ELF-1 (cell line): ENCODE results near the gene LTB4R.
A peak's percentile ranks its signal among the peaks of the same experiment; 100 is the strongest.

ENCODE experiments used
- DNase-seq: peaks from one replicate; pipeline ENCODE4 v3.0.0-alpha.2; 2016; ENCODE audit warnings: low read depth, low spot score

Gene LTB4R

DNA sequence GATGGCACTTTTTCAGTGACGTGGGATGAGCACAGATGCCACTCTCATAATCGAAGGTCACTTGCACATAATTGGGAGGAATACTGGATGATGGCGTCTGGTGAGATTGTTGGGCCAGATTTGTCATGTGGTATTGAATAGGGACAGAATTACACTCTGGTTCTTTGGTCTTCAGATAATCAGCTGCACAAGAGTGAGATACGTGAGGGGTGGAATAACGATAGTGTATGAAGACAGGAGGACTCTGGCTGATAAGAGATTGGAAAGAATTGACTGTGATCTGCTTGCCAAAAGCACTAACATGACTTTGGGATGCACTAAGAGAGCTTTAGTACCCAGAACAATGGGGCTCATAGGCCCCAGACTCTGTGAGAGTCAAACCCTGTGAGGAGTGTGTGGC, 32.9 kb upstream of the LTB4R start:
- no peak for DNase-seq

DNA sequence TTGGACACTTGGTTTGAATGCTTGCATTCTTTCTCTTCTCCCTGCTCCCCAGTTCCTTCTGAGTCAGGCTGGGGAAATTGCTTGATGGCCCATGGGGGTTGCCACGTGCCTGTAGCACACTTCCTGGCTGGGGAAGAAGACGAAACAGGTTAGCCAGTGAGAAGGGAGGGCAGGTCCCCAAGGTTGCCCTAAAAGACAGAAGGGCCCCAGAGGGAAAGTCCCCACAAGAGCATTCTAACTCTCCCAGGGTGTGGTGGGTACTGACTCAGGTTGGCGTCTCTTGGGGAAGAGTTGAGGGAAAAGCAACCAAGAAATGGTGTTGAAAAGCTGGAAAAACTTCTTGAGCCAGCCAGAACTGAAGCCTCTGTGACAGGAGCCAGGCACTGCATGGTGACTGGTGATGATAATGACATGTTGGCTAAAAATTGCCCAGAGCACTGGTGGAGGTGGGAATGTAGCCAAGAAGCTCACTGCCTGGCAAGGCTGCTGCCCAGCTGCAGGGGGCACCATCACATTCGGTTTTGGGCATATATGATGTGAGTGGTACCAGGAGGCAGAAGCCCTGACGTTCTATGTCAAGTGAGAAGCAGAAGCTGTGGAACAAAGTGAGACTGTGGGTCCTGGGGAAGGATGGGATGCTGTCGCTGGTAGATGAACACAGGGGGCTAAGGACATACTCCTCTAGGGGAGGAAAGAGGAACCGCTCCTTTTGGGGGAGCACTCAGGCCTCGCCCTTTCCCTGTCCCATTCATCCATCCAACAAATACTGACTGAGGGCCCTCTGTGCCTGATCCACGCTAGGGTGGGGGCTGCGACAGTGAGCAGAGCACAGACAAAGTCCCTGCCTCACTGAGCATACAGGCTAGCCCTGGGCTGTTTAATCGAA, 31.8 kb upstream of the LTB4R start:
- no peak for DNase-seq

DNA sequence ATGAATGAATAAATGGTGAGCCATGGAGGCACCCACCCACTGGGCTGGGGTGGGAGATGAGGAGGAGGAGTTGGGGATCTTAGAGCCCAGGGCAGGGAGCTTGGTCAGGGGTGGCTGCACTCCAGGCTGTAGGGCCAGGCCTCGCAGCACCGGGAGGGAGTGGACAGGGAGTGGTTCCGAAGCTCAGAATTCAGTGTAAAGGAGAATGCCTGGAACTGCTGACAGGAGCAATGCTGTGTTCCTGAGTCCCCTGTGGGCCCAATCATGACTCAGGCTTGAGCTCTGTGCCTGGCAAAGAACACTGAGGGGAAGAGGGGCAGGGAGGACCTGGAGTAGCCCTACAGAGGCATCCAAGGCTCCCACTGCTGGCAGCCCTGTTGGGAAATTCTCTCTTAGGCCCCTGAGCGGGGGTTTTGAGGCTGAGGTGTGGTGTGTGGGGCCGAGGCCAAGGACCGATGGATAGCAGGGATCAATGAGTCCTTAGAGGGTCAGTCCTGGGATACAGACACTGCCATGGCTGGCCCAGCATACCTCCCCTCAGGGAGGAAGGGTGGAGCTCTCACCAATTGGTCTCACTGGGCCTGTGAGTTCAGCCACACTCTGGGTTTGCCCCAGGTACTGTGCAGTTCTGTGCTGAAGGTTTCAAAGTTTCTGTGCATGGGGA, 30.4 kb upstream of the LTB4R start:
- no peak for DNase-seq

DNA sequence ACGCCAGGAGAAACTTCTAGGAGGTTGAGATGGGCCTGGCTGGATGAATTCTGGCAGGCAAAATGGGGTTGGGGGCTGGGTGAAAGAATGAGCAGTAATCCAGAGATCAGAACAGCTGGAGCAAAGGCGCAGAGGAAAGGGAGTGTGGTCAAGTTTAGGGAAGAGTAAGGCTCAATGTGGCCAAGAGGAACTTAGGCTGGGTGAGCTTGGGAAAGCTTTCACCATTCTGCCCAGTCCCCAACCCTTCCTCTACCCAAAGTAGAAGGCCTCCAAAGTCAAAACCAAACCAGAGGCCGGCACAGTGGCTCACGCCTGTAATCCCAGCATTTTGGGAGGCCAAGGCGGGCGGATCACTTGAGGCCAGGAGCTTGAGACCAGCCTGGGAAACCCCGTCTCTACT, 29.7 kb upstream of the LTB4R start:
- no peak for DNase-seq

DNA sequence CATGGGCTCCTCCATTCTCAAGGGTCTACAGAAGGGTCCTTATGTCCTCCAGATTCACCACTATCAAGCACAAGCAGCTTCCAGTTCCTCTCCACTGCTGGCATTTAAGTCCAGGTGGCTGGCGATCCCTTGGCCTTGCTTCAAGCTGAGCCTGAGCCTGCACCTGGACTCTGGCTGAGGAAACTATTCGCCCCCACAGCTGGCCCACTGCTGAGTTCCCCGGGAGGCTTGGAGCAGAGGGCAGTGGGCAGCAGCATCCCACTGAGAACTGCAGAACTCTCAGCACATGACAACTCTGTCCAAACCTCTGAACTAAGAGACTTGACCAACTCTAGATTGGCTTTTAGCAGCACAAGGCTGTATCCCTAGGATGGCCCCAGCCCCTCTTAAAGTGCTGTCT, 28.6 kb upstream of the LTB4R start:
- DNase-seq = no peak

DNA sequence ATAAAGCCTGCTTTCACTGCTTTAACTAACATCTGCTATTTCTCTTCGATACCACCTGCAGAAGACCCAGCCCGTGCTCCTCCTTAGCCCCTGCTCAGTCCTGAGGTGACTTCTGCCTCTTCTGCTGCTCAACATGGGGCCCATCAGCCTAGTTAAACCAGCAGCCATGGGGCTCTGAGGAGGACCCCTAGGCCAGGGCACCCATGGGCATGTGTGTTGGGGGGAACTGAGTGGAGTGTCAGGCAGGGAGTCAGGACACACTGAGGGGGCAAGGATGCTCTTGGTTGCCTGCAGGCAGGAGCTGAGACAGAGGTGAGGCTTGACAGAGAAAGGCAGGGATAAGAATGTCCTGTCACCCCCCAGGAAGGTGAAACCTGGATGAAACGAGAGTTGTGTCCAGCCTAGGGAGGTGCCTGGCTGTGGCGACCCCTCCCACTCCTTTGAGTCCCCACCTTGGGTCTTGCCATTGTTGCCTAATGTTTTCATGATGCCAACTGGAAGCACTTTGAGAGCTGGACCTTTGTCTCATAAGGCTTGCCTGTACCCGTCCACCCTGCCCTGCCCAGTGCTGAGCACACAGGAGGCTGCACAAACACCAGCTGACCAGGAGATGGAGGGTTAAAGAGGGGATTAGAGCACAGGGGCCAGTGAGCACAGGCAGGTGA, 27.4 kb upstream of the LTB4R start:
- no peak for DNase-seq

DNA sequence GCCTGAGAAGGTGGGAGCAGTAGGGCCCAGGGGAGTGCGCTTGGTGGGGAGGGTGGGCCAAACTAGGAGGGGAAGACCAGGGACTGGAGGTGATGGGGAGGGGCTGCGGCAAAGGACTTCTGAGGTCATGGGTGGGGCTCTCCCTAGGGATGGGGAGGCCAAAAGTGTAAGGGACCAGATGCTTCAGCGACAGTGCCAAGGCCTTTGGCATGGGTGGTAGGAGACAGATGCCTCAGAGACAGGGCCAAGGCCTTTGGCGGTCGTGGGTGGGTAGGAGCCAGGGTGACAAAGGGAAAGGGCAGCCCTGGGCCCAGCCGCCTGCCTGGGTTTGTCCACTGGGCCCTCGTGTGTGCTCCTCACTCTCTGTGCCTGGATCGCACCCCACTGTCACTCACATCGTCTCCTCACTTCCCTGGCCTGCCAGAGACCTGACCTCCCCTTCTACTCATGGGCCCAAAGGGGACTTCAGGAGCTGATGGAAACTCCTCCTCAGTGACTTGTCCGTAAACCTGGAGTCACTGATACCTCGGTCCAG, 26.7 kb upstream of the LTB4R start:
- DNase-seq = no peak

DNA sequence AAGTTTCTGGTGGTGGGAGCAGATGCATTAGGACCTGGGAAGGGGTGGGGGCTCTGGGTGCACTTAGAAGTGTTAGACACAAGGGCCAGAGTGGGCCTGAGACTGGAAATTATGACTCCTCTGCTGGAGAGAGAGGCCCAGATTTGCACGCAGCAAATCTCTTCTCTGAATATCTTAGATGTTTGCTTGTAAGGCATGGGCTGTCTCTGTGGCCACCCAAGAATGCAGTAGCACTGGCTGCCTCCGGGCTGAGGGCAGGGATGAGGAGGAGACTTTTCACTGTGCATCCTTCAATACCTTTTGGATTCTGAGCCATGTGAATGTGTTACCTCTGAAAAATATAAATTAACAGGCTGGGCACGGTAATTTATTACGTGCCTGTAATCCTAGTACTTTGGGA, 26.0 kb upstream of the LTB4R start:
- no peak for DNase-seq

DNA sequence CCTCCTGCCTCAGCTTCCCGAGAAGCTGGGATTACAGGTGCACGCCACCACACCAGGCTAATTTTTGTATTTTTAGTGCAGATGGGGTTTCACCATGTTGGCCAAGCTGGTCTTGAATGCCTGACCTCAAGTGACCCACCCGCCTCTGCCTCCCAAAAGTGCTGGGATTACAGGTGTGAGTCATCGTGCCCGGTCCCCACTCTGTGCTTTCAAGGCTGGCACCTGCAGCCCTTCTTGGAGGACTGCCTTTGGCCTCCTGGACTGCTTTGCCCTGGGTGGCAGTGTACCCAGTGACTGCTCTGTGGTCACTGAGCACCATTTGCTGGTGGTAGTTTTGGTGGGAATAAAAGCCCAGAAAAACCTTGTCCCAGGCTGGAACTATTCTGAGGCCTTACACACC, 24.3 kb upstream of the LTB4R start:
- no peak for DNase-seq

DNA sequence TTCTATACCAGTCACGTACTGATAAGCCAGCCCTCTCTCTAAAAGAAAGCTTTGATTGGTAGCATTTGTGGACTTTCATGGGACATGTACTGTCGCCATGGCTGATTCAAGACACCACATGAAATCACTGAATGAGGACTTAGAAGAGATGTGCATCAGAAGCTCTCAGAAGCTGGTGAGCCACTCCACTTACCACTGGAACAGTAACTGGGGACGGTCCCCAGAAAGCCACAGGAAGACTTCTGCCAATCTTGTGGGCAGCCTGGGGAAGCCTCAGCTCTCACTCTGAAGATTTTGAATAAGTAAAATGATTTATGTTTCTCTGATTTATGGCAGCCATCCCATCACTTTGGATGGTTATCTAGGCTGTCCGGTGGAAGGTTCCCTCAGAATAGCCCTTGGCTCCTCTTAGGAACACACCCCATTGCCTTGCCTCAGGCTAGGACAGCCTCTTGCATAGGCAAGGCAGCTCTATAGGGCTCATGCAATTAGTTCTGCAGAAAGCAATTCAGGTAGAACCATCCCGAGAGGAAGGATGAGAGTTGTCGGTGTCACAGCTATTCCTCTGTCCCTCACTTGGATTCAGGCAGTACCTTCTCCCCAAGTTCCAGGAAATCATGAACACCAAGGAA, 21.5 kb upstream of the LTB4R start:
- DNase-seq = no peak

DNA sequence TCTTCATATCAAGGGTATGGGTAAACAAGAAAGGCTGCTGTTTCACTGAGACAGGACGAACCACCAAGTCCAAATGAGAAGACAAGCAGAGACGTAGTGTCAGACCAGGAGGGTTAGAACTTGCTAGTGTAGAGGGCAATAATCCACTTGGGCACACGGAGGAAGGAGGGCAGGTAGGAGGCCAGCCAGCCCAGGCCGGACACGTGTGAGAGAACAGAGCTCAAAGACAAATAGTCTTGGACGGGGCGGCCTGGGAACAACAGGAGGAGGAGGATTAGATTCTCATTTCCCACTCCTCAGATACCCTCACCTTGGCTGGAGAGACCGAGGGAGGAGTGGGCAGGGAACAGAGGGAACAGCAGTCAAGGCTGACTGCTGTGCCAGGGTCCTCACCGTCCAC, 20.6 kb upstream of the LTB4R start:
- no peak for DNase-seq

DNA sequence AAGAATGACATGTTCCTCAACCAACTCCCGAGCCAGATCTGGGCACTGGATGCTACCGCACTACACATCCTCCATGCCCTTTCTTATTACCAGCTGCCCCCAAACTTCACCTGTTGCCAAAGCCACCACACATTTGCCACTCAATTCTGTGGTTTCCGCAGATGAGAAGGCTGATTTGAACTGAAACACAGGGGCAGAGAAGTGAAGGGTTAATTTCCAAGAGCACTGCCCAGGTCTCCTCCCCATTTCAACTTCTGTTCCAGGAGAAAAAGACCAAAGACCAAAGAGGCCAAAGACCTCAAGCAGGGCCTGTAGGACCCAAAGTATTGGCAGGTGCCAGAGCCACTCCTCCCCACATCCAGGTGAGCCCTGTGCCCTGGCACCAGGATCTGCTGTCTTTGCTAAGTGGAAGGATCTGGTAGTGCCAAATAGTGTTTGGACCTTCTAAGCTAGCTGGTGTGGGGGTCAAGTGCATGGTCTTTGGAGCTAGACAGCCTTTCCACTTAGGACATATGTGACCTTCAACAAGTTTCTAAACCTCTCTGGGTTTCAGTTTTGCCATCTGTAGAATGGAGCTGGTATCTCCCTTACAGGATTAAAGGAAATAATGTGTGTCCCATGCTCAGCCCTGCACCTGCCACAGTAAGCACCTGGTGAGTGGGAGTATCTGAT, 19.7 kb upstream of the LTB4R start:
- no peak for DNase-seq

DNA sequence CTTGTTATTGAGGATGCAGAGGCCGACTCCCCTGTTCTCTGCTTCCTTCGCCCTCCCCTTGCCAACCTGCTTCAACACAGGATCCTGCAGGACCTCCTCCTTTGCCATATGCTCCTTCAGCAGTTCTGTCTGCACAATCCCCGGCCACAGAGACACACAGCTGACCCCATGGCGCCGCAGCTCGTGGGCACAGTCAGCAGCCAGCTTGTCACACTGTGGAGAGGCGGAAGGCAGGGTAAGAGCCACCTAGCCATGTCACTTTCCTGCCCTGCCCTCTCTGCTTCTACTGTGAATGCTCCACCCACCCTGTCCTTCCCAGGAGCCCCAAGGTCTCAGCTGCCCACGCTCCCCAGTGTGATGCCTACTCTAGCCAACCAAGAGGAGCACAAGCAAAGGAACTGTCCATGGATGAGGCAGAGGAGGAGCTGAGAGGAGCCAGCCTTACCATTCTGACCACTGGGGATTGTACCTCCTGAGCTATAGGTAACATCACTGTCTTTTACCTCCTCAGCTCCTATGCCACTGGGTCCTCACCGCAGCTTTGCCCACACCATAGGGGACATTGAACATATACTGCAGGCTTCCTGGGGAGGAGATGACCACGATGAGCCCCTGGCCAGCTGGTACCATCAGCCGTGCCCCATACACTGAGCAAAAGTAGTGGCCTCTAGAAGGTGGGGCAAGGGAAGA, 19.0 kb upstream of the LTB4R start:
- DNase-seq = no peak

DNA sequence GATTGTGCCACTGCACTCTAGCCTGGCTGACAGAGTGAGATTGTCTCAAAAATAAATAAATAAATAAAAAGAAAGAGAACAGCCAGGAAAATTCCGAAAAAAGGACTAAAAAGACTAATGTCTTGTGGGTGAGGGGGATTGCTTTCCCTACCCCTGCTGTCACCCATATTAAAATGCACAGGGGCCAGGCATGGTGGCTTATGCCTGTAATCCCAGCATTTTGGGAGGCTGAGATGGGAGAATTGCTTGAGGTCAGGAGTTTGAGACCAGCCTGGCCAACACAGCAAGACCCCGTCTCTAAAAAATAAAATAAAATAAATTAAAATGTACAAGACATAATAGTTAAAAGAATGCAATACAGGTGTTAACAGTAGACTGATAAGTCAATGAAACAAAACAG, 17.8 kb upstream of the LTB4R start:
- DNase-seq = no peak

DNA sequence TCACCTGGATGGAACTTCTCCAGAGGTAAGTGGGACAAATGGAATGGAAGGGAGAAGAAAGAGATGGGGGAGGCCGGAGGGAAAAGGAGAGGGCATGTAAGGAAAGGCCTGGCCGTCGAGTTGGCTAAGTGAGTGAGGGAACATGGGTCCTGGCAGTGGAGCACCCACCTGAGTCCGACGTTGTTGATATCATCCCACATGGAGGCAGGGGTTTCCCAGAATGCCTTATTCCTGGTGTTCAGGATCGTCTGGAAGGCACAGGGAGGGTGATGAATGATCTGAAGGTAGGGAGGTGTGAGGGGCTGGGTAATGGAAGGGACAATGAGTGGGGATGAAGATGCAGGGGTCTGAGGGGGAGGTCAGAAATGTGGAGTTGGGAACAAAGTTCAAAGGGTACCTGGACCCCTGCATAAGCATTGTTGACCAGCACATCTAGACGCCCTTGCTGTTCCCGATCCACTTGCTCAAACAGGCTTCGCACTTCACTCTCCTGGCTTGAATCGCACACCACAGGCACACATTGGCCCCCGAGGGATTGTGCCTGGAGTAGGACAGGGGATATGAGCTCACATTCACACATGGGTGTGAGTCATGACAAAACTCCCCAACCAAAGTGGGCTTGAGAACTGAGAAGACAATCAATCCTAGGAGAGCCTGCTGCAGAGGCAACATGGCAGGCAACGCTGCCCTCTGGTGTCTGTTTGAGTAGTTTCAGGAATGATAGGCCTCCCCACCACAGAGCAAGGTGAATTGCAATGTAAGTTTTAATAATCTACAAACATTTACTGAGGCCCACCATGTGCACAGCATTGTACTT, 14.8 kb upstream of the LTB4R start:
- DNase-seq = peak; percentile 86

DNA sequence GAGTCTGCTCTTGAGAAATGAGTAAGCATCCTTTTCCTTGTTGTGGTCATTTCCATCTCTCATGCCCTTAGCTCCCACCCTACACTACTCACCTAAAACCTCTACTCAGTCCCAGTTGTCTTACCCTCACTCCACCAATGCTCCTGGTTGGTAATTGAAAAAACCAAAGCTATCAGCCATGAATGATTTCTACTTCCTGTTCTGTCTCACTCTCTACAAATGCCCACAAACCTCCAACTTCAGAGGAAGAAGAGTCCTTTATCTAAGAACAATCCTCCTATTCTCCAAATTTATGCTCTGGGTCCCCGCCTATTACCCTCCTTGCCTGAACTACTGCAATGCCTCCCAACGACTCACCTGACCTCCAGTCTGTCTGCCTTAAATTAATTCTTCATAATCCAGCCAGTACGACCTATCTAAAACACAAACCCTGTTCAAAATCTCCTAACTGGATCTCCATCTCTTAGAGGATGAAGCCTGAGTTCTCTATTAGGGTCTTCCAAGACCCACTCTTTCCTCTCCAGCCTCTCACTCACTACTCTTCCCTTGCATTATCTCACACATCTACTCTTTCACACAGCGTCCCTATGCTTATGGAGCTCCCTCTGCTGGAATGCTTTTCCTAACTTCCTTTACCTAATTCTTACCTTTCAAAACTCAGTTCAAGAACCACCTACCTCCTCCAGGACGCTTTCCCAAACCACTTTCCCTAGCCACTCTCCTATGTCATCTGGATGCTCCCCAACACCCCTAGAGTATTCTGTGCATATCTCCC, 13.9 kb upstream of the LTB4R start:
- DNase-seq = peak; percentile 49

DNA sequence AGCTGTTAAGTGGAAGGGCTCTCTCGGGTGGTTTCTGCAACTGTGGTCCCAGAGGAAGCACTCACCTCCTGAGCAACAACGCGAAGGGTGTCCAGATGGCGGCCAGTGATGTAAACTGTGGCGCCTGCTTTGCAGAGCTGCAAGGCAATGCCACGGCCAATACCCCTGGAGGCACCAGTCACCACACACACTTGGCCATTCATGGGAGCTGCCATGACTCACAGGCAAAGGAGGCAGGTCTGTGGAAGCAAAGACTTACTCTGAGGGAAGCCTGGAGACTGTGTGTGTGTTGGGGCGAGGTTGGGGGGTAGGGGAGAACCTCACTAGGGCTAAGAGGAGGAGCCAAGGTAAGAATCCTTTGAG, 12.4 kb upstream of the LTB4R start:
- DNase-seq = peak; percentile 28

DNA sequence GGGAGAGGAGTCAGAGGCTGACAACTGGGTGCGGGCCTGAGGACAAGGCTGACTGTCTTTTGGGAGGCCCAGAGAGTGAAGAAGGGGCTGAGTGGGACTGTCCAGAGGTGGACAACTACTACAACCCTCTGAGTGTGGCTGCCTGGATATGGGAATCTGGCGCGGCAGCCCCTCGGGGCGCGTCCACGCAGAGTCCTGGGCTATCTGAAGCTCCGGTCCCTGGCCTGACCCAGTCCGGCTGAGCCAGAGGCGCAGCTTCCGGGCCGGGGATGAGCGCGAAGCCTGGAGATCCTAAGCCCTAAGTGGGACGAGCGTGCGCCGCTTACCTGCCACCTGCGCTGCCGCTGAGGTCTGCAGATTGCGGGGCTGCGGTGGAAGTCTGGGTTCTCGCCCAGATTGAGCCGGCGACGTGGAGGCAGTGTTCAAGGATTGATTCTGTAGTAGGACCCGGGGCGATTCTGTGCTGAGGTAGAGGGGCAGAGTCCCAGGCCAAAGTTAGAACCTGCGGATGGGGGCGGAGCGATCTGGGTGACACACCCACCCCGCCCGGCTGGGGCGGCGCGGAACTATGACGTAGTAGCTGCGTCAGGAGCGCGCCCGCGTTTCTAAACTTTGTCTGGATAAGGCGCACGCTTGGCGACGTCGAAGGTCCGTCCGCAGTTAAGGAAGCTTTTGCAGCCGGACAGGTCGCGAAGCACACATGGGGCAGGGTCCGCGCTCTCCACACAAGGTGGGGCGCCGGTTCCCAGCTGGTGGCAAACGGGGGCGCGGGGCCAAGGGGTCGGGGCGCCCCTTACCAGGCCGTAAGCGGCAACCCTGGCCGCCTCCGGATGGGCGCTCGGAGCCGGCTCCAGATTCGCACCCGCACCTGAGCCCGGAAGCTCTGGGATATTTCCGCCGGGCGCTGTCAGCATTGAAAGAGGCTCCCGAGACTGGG, 11.8 kb upstream of the LTB4R start, which contains the start of the genes DHRS1 and NOP9:
Gene DHRS1, minus strand, starts transcription at position 526 of the 937 bp plus-strand sequence. CDS start 674 bp downstream, outside the sequence.
Gene NOP9, plus strand, starts transcription at position 596 of the 937 bp plus-strand sequence. Its CDS starts 105 bp downstream, at position 701.
- peak; percentile 97 for DNase-seq
